Activated T-cell treated with anti-CD3 and anti-CD28 coated beads for 4 hours (primary cell): Measurements from ENCODE around the gene OR6C1.
"Not testable (repeated sequence)": the region's sequence is repeated elsewhere in the genome, so short reads cannot be mapped to it uniquely, and the experiment has no call there.

Source experiments
- DNase-seq: peaks from one replicate; pipeline ENCODE4 v3.0.0-alpha.2; 2020

Gene OR6C1

DNA sequence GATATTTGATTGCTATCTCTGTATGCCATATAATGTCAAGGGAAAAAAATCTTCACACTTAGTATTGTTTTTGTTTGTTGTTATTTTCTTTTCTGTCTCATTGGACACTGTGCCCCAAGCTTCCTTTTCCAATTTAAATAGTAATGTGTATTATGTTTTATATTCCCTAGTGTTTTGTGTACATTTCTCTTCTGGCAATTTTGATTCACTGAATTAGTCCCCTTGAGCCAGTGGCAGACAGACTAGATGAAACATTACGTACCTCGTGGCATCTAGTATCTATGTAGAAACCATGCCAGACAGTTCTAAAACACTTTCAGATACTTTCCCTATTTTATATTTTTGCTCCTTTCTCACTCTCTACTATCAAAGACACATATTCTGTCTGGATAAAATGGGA is at the start of gene OR6C1:
Gene OR6C1 (plus strand): TSS at position 301 of the 400 bp plus-strand sequence. CDS start 6,257 bp downstream, outside the sequence.
- DNase-seq = no peak

DNA sequence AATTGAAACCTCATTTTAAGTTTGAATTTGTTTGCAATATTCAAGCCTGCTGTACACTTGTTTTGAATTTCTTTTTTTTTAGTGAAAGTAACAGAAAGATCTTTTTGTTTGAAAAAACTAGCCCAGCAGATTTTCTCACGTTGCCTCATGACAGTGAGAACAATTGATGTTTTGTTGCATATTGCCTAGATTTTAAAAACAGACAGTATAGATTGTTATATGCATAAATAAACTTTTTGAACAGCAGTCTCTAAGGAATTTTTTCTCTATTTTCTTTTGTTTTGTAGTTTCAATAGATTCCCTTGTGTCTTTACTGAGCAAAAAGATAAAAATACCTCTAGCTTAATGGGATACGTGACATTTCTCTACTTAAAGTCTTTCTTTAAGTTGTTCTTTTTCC is 33.2 kb upstream of the OR6C1 start:
- no peak for DNase-seq

DNA sequence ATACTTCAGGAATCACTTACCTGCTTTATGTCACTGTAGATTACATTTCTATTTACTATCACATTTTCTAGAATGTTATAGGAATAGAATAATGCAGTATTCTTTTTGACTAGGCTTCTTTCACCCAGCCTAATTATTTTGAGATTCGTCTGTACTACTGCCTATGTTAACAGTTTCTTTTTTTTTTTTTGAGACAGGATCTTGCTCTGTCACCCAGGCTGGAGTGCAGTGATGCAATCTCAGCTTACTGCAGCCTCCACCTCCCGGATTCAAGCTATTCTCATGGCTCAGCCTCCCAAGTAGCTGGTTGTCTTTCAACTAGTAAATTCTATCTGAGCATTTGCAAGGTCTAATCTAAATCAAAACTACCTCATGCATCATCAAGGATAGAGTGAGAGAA is 24.1 kb upstream of the OR6C1 start:
- DNase-seq = no peak

GRCh38 chr12:55296469-55296868 is 17.7 kb upstream of the OR6C1 start, which contains the start of gene OR6C6:
Gene OR6C6 (minus strand): TSS chr12:55296569. CDS start chr12:55295232, 1,337 bp downstream.
- no peak for DNase-seq

- no peak for DNase-seq
Observed at GRCh38 chr12:55320201-55320600, 6.1 kb downstream of the OR6C1 start.

- not testable (repeated sequence) for DNase-seq
Observed at GRCh38 chr12:55325801-55326200, 11.7 kb downstream of the OR6C1 start.

DNA sequence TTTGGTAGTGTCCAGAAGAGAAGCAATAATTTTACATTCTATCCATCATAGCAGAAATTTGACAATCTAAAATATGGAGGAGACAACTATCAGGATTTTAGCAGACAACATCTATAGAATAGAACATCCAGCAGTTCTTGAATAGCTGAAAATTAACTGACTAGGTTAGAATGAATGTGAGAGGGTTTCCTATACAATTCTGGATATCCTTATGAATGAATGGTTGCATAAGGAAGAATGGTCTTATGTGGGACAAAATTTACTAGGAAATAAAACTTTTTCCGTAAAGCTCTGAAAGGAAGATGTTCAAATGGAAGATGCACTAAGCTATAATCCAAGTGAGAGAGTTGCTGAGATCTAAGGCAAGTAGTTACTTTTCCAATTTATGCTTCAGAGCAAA is 16.3 kb downstream of the OR6C1 start, which contains the start of gene OR6C3:
Gene OR6C3 (plus strand): TSS at position 301 of the 400 bp plus-strand sequence. CDS start 955 bp downstream, outside the sequence.
- no peak for DNase-seq

GRCh38 chr12:55336002-55336401 is 21.9 kb downstream of the OR6C1 start:
- no peak for DNase-seq

DNA sequence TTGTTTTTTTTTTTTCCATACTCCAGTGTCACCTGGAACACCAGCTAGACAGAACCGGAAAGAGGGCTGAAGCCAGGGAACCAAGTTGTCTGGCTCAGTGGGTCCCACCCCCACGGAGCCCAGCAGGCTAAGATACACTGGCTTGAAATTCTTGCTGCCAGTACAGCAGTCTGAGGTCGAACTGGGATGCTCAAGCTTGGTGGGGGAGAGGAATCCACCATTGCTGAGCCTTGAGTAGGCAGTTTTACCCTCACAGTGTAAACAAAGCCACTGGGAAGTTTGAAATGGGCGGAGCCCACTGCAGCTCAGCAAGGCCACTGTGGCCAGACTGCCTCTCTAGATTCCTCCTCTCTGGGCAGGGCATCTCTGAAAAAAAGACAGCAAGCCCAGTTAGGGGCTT is 41.2 kb downstream of the OR6C1 start:
- DNase-seq = not testable (repeated sequence)

GRCh38 chr12:55362675-55363074 is 48.5 kb downstream of the OR6C1 start, which contains the start of gene OR6C75:
Gene OR6C75 (plus strand): TSS chr12:55362975. CDS start chr12:55365111, 2,136 bp downstream.
- no peak for DNase-seq

DNA sequence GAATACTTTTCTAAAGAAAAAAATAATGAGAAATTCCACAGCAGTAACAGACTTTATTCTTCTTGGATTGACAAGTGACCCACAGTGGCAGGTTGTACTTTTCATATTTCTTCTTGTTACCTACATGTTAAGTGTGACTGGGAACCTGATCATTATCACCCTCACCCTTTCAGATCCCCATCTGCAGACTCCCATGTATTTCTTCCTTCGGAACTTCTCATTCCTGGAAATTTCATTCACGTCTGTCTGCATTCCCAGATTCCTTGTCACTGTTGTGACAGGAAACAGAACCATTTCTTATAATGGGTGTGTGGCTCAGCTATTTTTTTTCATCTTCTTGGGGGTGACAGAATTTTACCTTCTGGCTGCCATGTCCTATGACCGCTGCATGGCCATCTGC is 50.9 kb downstream of the OR6C1 start:
- DNase-seq = no peak
